Thyroid gland (tissue), 4 donors: ENCODE results near the gene MYL11.

Experiments
- POLR2A ChIP-seq, 2 donors: fragments of 450-650 bp; IDR thresholded peaks; one replicate each; pipeline ENCODE4 v1.6.1; 2017; ENCODE audit warnings: antibody characterized with exemption in 2 of 2, mild to moderate bottlenecking in 2 of 2, moderate library complexity in 1 of 2
- TF ChIP-seq, protein P1 (sequence below), 6 experiments: fragments of 200-600 bp in 3 of 6; fragments of 450-650 bp in 3 of 6; sonication (generic) in 3 of 6; IDR thresholded peaks; one replicate each; pipeline ENCODE4 v1.5.1; 2016 to 2019; ENCODE audit warnings: antibody characterized with exemption in 6 of 6, mild to moderate bottlenecking in 2 of 6, inconsistent platforms in 1 of 6, moderate library complexity in 1 of 6

DNA sequence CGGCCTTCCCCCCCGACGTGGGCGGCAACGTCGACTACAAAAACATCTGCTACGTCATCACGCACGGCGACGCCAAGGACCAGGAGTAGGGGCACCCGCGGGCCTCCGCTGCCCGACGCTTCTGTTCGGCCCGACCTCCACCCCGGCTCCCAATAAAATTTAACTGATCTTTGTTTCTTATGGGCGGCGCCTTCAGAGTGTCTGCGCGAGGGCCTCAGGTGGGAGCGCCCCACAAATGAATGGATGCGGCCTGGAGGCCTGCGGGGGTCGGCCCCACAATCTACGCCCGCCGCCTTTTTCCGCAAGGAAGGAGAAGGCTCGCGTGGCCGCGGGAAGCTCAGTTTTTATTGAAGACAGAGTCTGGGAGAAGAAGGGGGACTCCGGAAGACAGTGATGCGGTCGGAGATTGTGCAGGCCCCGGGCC lies 3.2 kb downstream of the MYL11 start:
- TF ChIP-seq POLR2A (IDR thresholded peaks at IDR 0.05), result peak; percentile 62 to 87
- TF ChIP-seq, protein P1, sequence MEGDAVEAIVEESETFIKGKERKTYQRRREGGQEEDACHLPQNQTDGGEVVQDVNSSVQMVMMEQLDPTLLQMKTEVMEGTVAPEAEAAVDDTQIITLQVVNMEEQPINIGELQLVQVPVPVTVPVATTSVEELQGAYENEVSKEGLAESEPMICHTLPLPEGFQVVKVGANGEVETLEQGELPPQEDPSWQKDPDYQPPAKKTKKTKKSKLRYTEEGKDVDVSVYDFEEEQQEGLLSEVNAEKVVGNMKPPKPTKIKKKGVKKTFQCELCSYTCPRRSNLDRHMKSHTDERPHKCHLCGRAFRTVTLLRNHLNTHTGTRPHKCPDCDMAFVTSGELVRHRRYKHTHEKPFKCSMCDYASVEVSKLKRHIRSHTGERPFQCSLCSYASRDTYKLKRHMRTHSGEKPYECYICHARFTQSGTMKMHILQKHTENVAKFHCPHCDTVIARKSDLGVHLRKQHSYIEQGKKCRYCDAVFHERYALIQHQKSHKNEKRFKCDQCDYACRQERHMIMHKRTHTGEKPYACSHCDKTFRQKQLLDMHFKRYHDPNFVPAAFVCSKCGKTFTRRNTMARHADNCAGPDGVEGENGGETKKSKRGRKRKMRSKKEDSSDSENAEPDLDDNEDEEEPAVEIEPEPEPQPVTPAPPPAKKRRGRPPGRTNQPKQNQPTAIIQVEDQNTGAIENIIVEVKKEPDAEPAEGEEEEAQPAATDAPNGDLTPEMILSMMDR (IDR thresholded peaks at IDR 0.05), result no peak
